Measurements from ENCODE around the gene OGG1. TPM values are rescaled to one million over a fixed set of nuclear protein-coding genes. Genes with fewer than 3 reads are reported as not detected.
"Not testable (repeated sequence)": the region's sequence is repeated elsewhere in the genome, so short reads cannot be mapped to it uniquely, and the experiment has no call there.

OGG1 gene
- total RNA-seq, 2 experiments from 2014 or later = 35.7 to 36.5 TPM

DNA sequence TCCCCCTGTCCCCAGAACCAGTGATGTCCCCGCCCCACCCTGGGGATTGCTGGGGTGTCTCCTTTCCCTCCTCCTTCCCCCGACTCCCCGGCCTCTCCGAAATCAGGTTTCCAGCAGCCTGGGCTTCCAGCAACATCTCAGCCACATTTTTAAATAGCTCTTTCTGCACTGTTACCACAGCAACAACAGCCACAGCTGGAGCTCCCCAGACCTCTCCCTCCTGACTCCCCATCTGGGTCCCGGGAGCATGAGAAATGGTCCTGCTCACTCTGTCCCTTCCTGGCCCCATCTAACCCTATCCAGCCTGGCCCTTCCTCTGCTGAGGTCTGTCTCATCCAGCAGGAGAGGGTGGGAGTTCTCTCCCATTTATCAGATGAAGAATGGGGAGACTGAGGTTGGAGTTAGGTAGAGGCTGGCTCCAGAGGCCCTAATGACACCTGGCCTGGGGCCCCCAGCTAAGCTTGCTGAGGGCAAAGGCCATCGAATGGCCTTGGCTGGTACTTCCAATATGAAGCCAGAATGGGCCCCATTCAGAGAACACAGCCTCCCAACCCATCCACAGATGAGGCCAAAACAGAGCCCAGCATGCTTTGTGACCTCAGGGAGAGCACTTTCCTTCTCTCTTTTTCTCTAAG is 18.5 kb downstream of the OGG1 start:
- Mint-ChIP-seq H3K9me3 (no peaks in the 10 kb centered on the region), H3K27ac (no peak overlapping the region), H3K4me1 (ENCODE audit: low read depth) (peaks cover 33% of the 10 kb centered on the region), H3K4me3 (peak overlapping the region; percentile 80), H3K27me3 (no peaks in the 10 kb centered on the region), H3K36me3 (peaks cover 7% of the 10 kb centered on the region)
- no peak for DNase-seq
- ChIA-PET CTCF (no interaction called here), POLR2A (interaction anchor here (0.9 to 2.0 kb wide), 6 partner anchors 10 to 164 kb away, joined by 3 to 7 read pairs (median 4); partner anchors contain the start of genes ARPC4, OGG1 and TADA3)
- intact Hi-C loops (cut with micrococcal nuclease) = no loop called here

DNA sequence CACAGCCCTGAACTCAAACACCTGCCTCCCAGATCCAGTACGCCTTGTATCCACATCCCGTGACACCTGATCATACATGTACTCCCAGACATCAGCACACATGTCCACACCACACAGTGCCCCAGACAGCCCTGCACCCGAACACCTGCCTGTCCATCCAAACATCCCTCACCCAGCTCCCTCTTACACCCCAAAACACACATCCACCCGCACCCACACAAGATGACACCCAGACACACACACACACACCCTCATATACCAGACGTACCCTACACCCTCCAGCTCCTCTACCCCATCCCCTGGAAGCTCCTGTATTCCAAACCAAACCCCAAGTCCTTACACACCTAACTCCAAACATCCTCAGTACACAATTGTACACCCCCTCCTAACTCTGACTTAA is 19.3 kb downstream of the OGG1 start:
- Mint-ChIP-seq H3K4me3 (peak overlapping the region; percentile 80), H3K9me3 (no peaks in the 10 kb centered on the region), H3K27me3 (no peaks in the 10 kb centered on the region), H3K27ac (peak overlapping the region; percentile 12), H3K4me1 (ENCODE audit: low read depth) (peaks cover 33% of the 10 kb centered on the region), H3K36me3 (peaks cover 7% of the 10 kb centered on the region)
- CTCF ChIA-PET = interaction anchor here (0.5 kb wide), 1 partner anchor 70 kb away, joined by 3 read pairs; no protein-coding TSS in a partner anchor
- intact Hi-C loops (cut with micrococcal nuclease) = loop anchor here (1.0 kb wide), 1 partner anchor 20 kb away; the partner anchor contains the start of gene OGG1
- POLR2A ChIA-PET = interaction anchor here (1.3 to 2.0 kb wide), 5 partner anchors 9 to 164 kb away, joined by 3 to 7 read pairs (median 4); partner anchors contain the start of gene OGG1
- no peak for DNase-seq

DNA sequence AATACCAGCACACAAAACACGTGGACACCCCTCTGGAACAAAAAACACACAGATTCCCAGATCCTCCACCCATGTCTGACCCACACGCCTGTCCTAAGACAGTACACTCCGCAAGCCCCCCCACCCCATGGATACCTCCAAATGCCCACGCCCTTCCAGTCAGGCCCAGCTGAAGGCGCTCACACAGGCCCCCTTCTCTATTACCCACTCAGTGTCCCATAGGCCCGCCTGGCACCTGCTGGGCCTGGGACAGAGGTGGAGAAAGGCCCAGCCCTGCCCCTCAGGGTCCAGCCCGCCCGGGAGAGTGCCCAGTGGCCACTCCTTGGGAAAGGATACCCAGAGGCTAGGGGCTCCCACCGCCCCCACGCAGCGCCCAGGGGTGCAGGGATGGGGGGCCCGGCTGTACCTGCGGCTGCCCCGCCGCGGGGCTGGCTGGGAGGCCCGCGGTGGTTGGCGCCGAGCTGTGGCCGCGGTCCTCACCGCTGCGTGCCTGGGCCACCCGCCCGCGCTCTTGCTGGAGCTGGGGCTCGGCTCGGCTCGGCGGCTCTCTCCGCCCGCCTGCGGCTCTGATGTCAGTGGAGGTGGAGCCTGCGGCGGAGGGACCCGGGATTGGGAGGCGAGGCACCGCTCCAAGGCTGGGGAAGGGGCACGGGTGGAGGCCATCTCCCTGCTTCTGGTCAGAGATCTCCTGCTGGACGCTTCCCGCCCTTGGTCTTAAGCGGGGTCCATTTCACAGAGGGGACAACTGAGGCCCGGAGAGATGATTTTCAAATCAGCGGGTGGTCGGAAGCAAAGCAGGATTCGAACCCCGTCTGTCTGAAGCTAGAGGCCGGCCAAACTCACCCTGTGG is 19.9 kb downstream of the OGG1 start, which contains the start of gene CAMK1:
TSS of gene CAMK1 (minus strand) at position 522 of the 850 bp plus-strand sequence. CDS start 2,198 bp downstream, outside the sequence.
- H3K27me3 Mint-ChIP-seq = no peaks in the 10 kb centered on the region
- H3K36me3 Mint-ChIP-seq = peaks cover 7% of the 10 kb centered on the region
- peak within 1 kb of the TSS; percentile 80 for H3K4me3 Mint-ChIP-seq
- DNase-seq = peak; percentile 84
- POLR2A ChIA-PET = interaction anchor here (0.9 to 2.0 kb wide), 9 partner anchors 8 to 551 kb away, joined by 3 to 11 read pairs (median 4); partner anchors contain the start of genes ARPC4, JAGN1, OGG1 and SEC13
- H3K27ac Mint-ChIP-seq = peak within 1 kb of the TSS; percentile 69
- peaks cover 33% of the 10 kb centered on the region for H3K4me1 Mint-ChIP-seq (ENCODE audit: low read depth)
- CTCF ChIA-PET = interaction anchor here (0.7 kb wide), 1 partner anchor 39 kb away, joined by 4 read pairs; the partner anchor contains the start of gene BRPF1
- intact Hi-C loops (cut with micrococcal nuclease) = loop anchor here (1.0 kb wide), 2 partner anchors 9 to 20 kb away; partner anchors contain the start of gene OGG1
- H3K9me3 Mint-ChIP-seq = no peaks in the 10 kb centered on the region

DNA sequence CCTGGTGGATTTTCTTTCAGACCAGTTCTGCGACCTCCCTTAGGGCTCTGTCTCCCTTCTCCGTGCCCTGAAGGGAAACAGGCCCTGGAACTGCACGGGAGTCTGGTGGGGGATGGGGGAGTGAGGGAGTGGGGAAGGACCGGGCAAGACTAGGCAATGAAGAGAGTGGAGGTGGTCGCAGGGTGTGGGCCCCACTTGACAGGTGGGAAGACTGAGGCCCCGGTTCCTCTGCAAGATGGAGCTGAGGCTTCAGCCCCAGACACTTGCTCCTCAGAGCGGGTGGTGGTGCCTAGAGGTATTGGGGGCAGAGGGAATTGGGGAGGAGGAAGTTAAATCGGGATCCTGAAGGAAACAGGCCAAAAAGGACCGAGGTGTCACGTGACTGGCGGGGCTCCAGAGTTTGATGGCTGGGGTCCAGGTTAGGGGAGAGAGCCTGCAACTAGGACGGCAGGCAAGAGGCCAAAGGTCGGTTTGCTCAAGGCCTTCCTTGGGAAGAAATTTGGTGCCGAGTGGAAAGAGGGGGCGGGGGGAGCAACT is 20.6 kb downstream of the OGG1 start:
- DNase-seq = no peak
- Mint-ChIP-seq H3K27me3 (no peaks in the 10 kb centered on the region), H3K4me1 (ENCODE audit: low read depth) (peaks cover 32% of the 10 kb centered on the region), H3K27ac (peak overlapping the region; percentile 56), H3K36me3 (peaks cover 3% of the 10 kb centered on the region), H3K4me3 (peak overlapping the region; percentile 76), H3K9me3 (no peaks in the 10 kb centered on the region)
- ChIA-PET CTCF (interaction anchor here (0.7 kb wide), 1 partner anchor 39 kb away, joined by 4 read pairs; the partner anchor contains the start of gene BRPF1), POLR2A (interaction anchor here (0.9 to 2.0 kb wide), 8 partner anchors 8 to 550 kb away, joined by 3 to 11 read pairs (median 4); partner anchors contain the start of genes ARPC4, JAGN1, OGG1 and SEC13)
- intact Hi-C loops (cut with micrococcal nuclease) = loop anchor here (1.0 kb wide), 1 partner anchor 8 kb away; no protein-coding TSS in a partner anchor

DNA sequence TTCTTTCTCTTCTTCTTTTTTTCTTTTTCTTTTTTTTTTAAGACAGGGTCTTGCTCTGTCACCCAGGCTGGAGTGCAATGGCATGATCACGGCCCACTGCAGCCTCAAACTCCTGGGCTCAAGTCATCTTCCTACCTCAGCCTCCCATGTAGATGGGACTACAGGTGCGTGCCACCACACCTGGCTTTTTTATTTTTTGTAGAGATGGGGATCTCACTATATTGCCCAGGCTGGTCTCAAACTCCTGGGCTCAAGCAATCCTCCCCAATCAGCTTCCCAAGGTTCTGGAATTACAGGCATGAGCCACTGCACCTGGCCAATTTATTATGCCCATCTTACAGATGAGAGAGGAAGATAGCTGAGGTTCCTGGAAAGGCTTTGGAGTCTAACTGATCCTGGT is 21.3 kb downstream of the OGG1 start:
- POLR2A ChIA-PET = interaction anchor here (1.3 to 1.5 kb wide), 2 partner anchors 9 to 22 kb away, joined by 3 to 7 read pairs; partner anchors contain the start of gene OGG1
- DNase-seq; H3K36me3 Mint-ChIP-seq; CTCF ChIA-PET; H3K9me3 Mint-ChIP-seq; intact Hi-C loops (cut with micrococcal nuclease); H3K27ac Mint-ChIP-seq; H3K27me3 Mint-ChIP-seq: not testable (repeated sequence)
- H3K4me3 Mint-ChIP-seq = peak overlapping the region; percentile 26
- H3K4me1 Mint-ChIP-seq (ENCODE audit: low read depth) = peaks cover 33% of the 10 kb centered on the region

DNA sequence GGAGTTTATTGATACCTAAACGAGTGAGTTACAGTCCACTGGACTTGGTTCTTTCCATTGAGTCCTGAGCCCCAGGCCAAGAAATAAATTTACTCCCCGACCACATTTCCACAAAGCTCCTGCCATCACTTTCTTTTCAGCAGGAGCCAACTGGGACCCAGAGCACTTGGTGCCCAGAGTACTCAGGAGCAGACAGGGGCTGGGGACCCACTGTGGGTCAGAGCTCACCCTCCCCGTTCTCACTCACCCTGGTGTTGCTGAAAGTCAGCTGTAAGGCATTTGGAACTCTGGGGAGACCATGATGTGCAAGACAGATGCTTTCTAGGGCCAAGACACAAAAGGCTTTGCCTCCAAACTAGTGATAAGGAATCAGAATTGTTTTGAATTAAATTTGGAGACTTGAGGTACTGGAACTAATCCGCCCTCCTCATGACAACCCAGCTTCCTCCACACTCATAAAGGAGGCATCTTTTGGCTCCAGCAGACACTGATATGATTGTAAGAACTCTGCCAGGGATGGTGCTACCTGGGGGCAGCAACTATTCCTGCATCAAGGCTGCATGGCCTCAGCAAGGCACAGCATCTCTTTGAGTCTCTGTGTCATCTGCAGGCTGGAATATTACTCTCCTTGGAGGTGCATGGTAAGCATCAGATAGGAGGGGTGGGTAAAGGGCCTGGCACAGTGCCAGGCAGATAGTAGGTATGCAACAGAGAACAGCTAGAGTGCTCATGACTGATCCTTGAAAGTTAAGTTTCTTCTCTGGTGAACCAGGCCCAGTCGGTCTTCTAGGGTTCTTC is 27.3 kb downstream of the OGG1 start:
- Mint-ChIP-seq H3K27me3 (no peaks in the 10 kb centered on the region), H3K4me3 (peak overlapping the region; percentile 3), H3K27ac (peak overlapping the region; percentile 93), H3K9me3 (no peaks in the 10 kb centered on the region), H3K36me3 (peaks cover 19% of the 10 kb centered on the region), H3K4me1 (ENCODE audit: low read depth) (peaks cover 54% of the 10 kb centered on the region)
- CTCF ChIA-PET = interaction anchor here (0.7 to 2.1 kb wide), 5 partner anchors 9 to 44 kb away, joined by 3 to 6 read pairs (median 3); partner anchors contain the start of genes ARPC4 and TADA3
- peak; percentile 52 for DNase-seq
- intact Hi-C loops (cut with micrococcal nuclease) = no loop called here
- POLR2A ChIA-PET = interaction anchor here (1.1 to 3.1 kb wide), 10 partner anchors 7 to 380 kb away, joined by 3 to 16 read pairs (median 8); partner anchors contain the start of genes ARPC4, BRPF1, CAMK1 and TADA3

DNA sequence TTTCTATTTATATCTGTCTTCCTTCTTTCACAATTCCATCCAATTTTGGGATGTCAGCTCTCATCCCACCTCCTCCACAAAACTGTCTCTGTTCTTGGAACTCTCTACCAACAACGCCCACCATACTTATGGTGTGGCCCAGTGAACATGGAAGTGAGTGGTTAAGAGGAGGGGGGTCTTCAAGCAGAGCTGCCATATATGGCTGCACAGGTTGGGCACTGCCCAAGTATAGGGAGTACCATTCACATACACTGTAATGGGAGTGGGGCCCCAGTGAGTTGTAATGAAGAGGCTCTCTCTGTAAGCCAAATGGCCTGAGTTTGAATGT is 27.9 kb downstream of the OGG1 start:
- peak overlapping the region; percentile 93 for H3K27ac Mint-ChIP-seq
- H3K4me1 Mint-ChIP-seq (ENCODE audit: low read depth) = peaks cover 58% of the 10 kb centered on the region
- no peaks in the 10 kb centered on the region for H3K27me3 Mint-ChIP-seq
- H3K36me3 Mint-ChIP-seq = peaks cover 25% of the 10 kb centered on the region
- ChIA-PET CTCF (interaction anchor here (0.7 to 2.1 kb wide), 5 partner anchors 9 to 44 kb away, joined by 3 to 6 read pairs (median 3); partner anchors contain the start of genes ARPC4 and TADA3), POLR2A (interaction anchor here (0.8 to 3.1 kb wide), 12 partner anchors 8 to 381 kb away, joined by 3 to 16 read pairs (median 6); partner anchors contain the start of genes ARPC4, BRPF1, CAMK1 and CRELD1)
- H3K4me3 Mint-ChIP-seq = peak overlapping the region; percentile 3
- intact Hi-C loops (cut with micrococcal nuclease) = loop anchor here (1.0 to 2.0 kb wide), 6 partner anchors 7 to 381 kb away; partner anchors contain the start of genes BRPF1, SETD5 and TADA3
- DNase-seq = peak; percentile 37
- no peaks in the 10 kb centered on the region for H3K9me3 Mint-ChIP-seq

DNA sequence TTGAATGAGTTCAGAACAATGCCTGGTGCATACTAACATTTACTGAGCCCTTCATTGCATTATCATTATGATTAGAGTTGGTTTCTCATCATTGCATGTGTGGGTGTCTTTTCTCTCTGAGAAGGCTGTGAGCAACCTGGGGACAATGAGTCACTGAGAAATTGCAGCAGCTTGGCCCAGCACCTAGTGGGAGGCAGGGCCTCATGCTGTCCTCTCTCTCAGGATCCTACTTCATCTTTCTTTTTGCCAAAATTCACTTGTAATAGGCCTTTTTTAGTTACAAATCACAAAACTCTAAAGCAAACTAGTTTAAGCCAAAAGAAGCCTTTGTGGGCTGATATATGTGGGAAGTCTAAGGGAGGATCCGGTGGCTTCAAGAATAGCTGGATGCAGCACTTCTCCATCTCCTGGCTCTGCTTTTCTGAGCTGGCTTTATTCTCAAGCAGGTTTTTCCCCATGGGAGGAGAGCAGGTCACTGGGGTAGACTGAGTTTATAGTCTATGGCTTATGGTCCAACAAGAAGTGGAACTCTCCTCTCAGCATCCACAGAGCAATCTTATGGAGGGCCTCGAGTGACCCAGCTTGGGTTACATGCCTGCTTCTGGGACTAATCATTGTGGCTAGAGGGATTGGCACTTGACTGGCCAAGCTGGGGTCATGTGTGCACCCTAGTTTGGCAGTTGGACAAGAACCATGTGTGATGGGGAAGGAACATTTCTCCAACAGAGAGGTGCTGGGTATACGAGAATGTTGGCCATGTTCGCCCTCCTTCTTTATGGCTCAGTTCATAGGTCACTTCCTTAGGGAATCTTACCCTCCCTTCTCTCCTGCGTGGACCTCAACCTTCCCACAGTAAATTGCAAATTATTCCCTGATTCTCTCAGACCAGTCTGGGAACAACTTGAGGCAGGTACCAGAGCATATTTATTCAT is 28.7 kb downstream of the OGG1 start:
- Mint-ChIP-seq H3K9me3 (no peaks in the 10 kb centered on the region), H3K27ac (peak overlapping the region; percentile 93), H3K36me3 (peaks cover 31% of the 10 kb centered on the region), H3K27me3 (no peaks in the 10 kb centered on the region), H3K4me3 (no peak overlapping the region), H3K4me1 (ENCODE audit: low read depth) (peaks cover 62% of the 10 kb centered on the region)
- ChIA-PET POLR2A (interaction anchor here (0.8 to 3.1 kb wide), 13 partner anchors 9 to 382 kb away, joined by 3 to 16 read pairs (median 6); partner anchors contain the start of genes ARPC4, BRPF1, CAMK1 and CRELD1), CTCF (interaction anchor here (0.7 to 2.1 kb wide), 8 partner anchors 8 to 168 kb away, joined by 3 to 6 read pairs (median 4); partner anchors contain the start of genes ARPC4, CRELD1 and TADA3)
- intact Hi-C loops (cut with micrococcal nuclease) = loop anchor here (1.0 to 2.0 kb wide), 6 partner anchors 8 to 382 kb away; partner anchors contain the start of genes BRPF1, SETD5 and TADA3
- peak; percentile 86 for DNase-seq

DNA sequence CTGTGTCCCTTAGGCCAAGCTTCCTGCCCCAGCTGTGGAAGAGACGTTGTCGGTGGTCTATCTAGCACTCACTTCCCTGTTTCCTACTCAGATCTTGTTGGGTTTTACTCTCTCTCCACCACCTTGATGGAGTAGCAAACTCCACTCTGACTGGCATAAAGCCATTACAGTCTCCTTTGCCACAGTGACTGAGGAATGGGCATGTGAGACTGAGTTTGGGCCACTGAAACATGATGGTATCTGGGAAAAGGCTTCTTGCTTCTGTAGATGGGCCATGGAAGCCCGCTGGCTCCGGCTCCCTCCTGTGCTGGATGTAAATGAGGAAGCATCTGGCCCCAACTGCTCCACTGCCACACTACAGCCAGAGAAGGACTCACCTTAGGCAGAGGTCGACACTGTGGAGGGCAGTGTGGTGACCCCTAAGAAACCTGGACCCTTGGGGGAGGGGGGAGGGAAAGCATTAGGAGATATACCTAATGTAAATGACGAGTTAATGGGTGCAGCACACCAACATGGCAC is 29.4 kb downstream of the OGG1 start:
- ChIA-PET CTCF (interaction anchor here (0.7 to 2.1 kb wide), 5 partner anchors 7 to 154 kb away, joined by 3 to 6 read pairs (median 5); partner anchors contain the start of genes ARPC4, CRELD1 and TADA3), POLR2A (interaction anchor here (1.4 to 3.1 kb wide), 7 partner anchors 9 to 154 kb away, joined by 5 to 16 read pairs (median 9); partner anchors contain the start of genes ARPC4, BRPF1, CAMK1 and CRELD1)
- Mint-ChIP-seq H3K27me3 (no peaks in the 10 kb centered on the region), H3K9me3 (no peaks in the 10 kb centered on the region), H3K36me3 (peaks cover 36% of the 10 kb centered on the region), H3K4me1 (ENCODE audit: low read depth) (peaks cover 62% of the 10 kb centered on the region), H3K4me3 (no peak overlapping the region), H3K27ac (peak overlapping the region; percentile 93)
- intact Hi-C loops (cut with micrococcal nuclease) = loop anchor here (2.0 kb wide), 1 partner anchor 382 kb away; the partner anchor contains the start of gene SETD5
- no peak for DNase-seq
